ENCODE results near the gene EMD. TPM values are rescaled to one million over a fixed set of nuclear protein-coding genes. Genes with fewer than 3 reads are reported as not detected.

EMD gene
- total and polyA plus RNA-seq, 10 of the 15 experiments (the other 5 are each of a cell fraction or from before 2014, with no cell fraction given), result 0.76 to 100 (median 43.2) TPM

DNA sequence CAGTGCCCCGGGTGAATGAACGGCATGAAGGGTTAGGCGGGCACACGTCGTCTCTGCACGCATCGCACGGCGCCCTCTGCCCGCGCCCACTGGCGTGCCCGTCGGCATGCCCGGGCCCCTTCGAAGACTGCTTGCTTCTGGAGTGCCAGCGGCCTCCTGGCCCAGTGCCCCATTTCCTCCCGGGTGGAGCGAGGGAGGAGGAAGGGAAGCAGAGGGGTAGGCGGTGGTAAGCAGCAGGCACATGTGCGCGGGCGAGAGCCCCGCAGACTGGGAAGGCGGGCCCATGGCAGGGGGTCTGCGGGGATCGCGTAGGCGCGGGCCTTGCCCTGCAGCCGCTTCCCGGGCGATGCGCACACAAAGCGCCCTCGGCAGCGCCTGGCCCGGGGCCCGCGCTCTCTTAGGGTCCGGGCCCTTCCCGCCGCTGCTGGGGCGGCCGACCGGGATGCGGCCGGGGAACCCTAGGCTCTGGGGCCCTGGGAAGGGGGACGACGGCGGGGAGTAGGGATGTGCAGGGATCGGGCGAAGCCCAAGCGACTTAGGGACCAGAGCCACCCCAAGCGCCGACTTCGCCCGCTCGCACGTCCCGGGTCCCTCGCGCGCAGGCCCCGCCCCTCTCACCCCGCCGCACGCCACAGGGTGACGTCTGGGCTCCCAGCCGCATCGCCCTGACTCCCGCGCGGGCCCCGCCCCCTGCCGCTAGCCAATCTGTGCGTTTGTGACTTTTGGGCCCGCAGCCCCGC, 866 bp upstream of the EMD start (continued):
- TF ChIP-seq TBL1XR1 (IDR thresholded peaks at IDR 0.05; ENCODE audit: low read depth, low read length), result no peak
- TF ChIP-seq, protein P1, sequence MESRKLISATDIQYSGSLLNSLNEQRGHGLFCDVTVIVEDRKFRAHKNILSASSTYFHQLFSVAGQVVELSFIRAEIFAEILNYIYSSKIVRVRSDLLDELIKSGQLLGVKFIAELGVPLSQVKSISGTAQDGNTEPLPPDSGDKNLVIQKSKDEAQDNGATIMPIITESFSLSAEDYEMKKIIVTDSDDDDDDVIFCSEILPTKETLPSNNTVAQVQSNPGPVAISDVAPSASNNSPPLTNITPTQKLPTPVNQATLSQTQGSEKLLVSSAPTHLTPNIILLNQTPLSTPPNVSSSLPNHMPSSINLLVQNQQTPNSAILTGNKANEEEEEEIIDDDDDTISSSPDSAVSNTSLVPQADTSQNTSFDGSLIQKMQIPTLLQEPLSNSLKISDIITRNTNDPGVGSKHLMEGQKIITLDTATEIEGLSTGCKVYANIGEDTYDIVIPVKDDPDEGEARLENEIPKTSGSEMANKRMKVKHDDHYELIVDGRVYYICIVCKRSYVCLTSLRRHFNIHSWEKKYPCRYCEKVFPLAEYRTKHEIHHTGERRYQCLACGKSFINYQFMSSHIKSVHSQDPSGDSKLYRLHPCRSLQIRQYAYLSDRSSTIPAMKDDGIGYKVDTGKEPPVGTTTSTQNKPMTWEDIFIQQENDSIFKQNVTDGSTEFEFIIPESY (IDR thresholded peaks at IDR 0.05), result no peak
- no peak for TF ChIP-seq RB1 (IDR thresholded peaks at IDR 0.05; ENCODE audit: borderline replicate concordance)
- TF ChIP-seq SIN3A (IDR thresholded peaks at IDR 0.05; ENCODE audit: low read depth, low read length), result no peak
- TF ChIP-seq WRNIP1 (IDR thresholded peaks at IDR 0.05; ENCODE audit: borderline replicate concordance, low read depth, low read length), result no peak
- no peak for TF ChIP-seq SUZ12 (IDR thresholded peaks at IDR 0.05; ENCODE audit: unreplicated experiment)
- no peak for TF ChIP-seq NR2C1 (IDR thresholded peaks at IDR 0.05)
- no peak for TF ChIP-seq MYC (IDR thresholded peaks at IDR 0.05; ENCODE audit: insufficient read depth, insufficient read length, insufficient replicate concordance, low read length, severe bottlenecking)
- 0 out of 2 replicates have a peak, but pooled peaks have one; percentile 18 for TF ChIP-seq TCF3 (IDR thresholded peaks at IDR 0.05; ENCODE audit: borderline replicate concordance, insufficient read depth, low read depth, low read length)
- no peak for TF ChIP-seq MYB (IDR thresholded peaks at IDR 0.05; ENCODE audit: borderline replicate concordance, low read depth, low read length)
- TF ChIP-seq SMAD5 (IDR thresholded peaks at IDR 0.05; ENCODE audit: low read depth), result no peak
- TF ChIP-seq HDGF (IDR thresholded peaks at IDR 0.05), result no peak
- TF ChIP-seq, protein P2, sequence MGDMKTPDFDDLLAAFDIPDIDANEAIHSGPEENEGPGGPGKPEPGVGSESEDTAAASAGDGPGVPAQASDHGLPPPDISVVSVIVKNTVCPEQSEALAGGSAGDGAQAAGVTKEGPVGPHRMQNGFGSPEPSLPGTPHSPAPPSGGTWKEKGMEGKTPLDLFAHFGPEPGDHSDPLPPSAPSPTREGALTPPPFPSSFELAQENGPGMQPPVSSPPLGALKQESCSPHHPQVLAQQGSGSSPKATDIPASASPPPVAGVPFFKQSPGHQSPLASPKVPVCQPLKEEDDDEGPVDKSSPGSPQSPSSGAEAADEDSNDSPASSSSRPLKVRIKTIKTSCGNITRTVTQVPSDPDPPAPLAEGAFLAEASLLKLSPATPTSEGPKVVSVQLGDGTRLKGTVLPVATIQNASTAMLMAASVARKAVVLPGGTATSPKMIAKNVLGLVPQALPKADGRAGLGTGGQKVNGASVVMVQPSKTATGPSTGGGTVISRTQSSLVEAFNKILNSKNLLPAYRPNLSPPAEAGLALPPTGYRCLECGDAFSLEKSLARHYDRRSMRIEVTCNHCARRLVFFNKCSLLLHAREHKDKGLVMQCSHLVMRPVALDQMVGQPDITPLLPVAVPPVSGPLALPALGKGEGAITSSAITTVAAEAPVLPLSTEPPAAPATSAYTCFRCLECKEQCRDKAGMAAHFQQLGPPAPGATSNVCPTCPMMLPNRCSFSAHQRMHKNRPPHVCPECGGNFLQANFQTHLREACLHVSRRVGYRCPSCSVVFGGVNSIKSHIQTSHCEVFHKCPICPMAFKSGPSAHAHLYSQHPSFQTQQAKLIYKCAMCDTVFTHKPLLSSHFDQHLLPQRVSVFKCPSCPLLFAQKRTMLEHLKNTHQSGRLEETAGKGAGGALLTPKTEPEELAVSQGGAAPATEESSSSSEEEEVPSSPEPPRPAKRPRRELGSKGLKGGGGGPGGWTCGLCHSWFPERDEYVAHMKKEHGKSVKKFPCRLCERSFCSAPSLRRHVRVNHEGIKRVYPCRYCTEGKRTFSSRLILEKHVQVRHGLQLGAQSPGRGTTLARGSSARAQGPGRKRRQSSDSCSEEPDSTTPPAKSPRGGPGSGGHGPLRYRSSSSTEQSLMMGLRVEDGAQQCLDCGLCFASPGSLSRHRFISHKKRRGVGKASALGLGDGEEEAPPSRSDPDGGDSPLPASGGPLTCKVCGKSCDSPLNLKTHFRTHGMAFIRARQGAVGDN (IDR thresholded peaks at IDR 0.05), result peak; percentile 60; the same call in 1 of the 2 replicates
- TF ChIP-seq JUNB (IDR thresholded peaks at IDR 0.05), result no peak
- peak; percentile 63; the same call in 1 of the 2 replicates for TF ChIP-seq DPF2 (IDR thresholded peaks at IDR 0.05)
- no peak for TF ChIP-seq ZNF274 (IDR thresholded peaks at IDR 0.05; ENCODE audit: insufficient read depth, insufficient read length)
- TF ChIP-seq, protein P3, sequence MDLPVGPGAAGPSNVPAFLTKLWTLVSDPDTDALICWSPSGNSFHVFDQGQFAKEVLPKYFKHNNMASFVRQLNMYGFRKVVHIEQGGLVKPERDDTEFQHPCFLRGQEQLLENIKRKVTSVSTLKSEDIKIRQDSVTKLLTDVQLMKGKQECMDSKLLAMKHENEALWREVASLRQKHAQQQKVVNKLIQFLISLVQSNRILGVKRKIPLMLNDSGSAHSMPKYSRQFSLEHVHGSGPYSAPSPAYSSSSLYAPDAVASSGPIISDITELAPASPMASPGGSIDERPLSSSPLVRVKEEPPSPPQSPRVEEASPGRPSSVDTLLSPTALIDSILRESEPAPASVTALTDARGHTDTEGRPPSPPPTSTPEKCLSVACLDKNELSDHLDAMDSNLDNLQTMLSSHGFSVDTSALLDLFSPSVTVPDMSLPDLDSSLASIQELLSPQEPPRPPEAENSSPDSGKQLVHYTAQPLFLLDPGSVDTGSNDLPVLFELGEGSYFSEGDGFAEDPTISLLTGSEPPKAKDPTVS (IDR thresholded peaks at IDR 0.05; ENCODE audit: low read depth, low read length), result no peak
- TF ChIP-seq, protein P4, sequence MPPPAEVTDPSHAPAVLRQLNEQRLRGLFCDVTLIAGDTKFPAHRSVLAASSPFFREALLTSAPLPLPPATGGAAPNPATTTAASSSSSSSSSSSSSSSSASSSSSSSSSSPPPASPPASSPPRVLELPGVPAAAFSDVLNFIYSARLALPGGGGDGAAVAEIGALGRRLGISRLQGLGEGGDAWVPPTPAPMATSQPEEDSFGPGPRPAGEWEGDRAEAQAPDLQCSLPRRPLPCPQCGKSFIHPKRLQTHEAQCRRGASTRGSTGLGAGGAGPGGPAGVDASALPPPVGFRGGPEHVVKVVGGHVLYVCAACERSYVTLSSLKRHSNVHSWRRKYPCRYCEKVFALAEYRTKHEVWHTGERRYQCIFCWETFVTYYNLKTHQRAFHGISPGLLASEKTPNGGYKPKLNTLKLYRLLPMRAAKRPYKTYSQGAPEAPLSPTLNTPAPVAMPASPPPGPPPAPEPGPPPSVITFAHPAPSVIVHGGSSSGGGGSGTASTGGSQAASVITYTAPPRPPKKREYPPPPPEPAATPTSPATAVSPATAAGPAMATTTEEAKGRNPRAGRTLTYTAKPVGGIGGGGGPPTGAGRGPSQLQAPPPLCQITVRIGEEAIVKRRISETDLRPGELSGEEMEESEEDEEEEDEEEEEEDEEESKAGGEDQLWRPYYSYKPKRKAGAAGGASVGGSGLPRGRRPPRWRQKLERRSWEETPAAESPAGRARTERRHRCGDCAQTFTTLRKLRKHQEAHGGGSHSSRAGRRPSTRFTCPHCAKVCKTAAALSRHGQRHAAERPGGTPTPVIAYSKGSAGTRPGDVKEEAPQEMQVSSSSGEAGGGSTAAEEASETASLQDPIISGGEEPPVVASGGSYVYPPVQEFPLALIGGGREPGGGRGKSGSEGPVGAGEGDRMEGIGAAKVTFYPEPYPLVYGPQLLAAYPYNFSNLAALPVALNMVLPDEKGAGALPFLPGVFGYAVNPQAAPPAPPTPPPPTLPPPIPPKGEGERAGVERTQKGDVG (CRISPR knock-in tag; IDR thresholded peaks at IDR 0.05), result no peak
- TF ChIP-seq SMAD1 (IDR thresholded peaks at IDR 0.05; ENCODE audit: low read depth, partially characterized antibody), result no peak
- TF ChIP-seq ZNF384 (IDR thresholded peaks at IDR 0.05; ENCODE audit: borderline replicate concordance, low read depth, low read length), result no peak
